CD14-positive monocyte (primary cell): ENCODE data around the gene MAGEA2B. TPM values are rescaled to one million over a fixed set of nuclear protein-coding genes. Genes with fewer than 3 reads are reported as not detected.
"Not testable (repeated sequence)": the region's sequence is repeated elsewhere in the genome, so short reads cannot be mapped to it uniquely, and the experiment has no call there.

Experiments
- DNase-seq, 3 donors: peaks; one replicate each; pipeline ENCODE4 v3.0.0-alpha.2; 2011 to 2022
- H2AFZ ChIP-seq: 2 replicates; pipeline ENCODE4 v1.6.0; 2012; ENCODE audit warnings: mild to moderate bottlenecking, low read depth, low read length, inconsistent platforms; ENCODE audit not compliant: insufficient read depth, poor library complexity, severe bottlenecking
- H3K27ac ChIP-seq, 2 donors: 1 replicate in 1 of 2; 2 replicates in 1 of 2; pipeline ENCODE4 v1.5.1; 2012 to 2013; ENCODE audit warnings: low read length in 2 of 2, control low read depth in 1 of 2, inconsistent platforms in 1 of 2, low read depth in 1 of 2, mild to moderate bottlenecking in 1 of 2
- H3K27me3 ChIP-seq, 2 donors: one replicate each; pipeline versions ENCODE4 v1.6.0 to v1.6.1; 2011 to 2013; ENCODE audit warnings: low read length in 2 of 2; ENCODE audit not compliant: control insufficient read depth in 2 of 2, insufficient read depth in 2 of 2
- H3K36me3 ChIP-seq, 2 donors: replicated peaks in 1 of 2; 1 replicate in 1 of 2; 2 replicates in 1 of 2; pipeline versions ENCODE4 v1.5.1 to v1.6.1; 2012 to 2013; ENCODE audit warnings: low read length in 2 of 2, control low read depth in 1 of 2, inconsistent platforms in 1 of 2, mild to moderate bottlenecking in 1 of 2; ENCODE audit not compliant: insufficient read depth in 2 of 2, control insufficient read depth in 1 of 2
- H3K4me1 ChIP-seq, 2 donors: 1 replicate in 1 of 2; 2 replicates in 1 of 2; pipeline versions ENCODE4 v1.5.1 to v1.6.1; 2012 to 2013; ENCODE audit warnings: low read length in 2 of 2, control low read depth in 1 of 2, inconsistent platforms in 1 of 2, mild to moderate bottlenecking in 1 of 2, moderate library complexity in 1 of 2; ENCODE audit not compliant: insufficient read depth in 2 of 2, control insufficient read depth in 1 of 2
- H3K4me2 ChIP-seq: replicated peaks from 2 replicates; pipeline ENCODE3; 2012; ENCODE audit warnings: low read length, moderate library complexity, mild to moderate bottlenecking; ENCODE audit not compliant: poor library complexity, severe bottlenecking; ENCODE audit errors: extremely low read depth
- H3K4me3 ChIP-seq, 3 experiments: fragments of 200-600 bp in 1 of 3; sonication (generic) in 1 of 3; replicated peaks in 1 of 3; 1 replicate in 2 of 3; 2 replicates in 1 of 3; pipeline ENCODE4 v1.5.1; 2011 to 2013; ENCODE audit warnings: low read length in 3 of 3, mild to moderate bottlenecking in 3 of 3, control low read depth in 2 of 3, low read depth in 2 of 3, inconsistent platforms in 1 of 3, moderate library complexity in 1 of 3
- H3K79me2 ChIP-seq: 2 replicates; pipeline ENCODE4 v1.6.0; 2012; ENCODE audit warnings: mild to moderate bottlenecking, control low read depth, inconsistent platforms, low read length, moderate library complexity; ENCODE audit not compliant: insufficient read depth
- H3K9ac ChIP-seq: 2 replicates; pipeline ENCODE4 v1.6.0; 2017; ENCODE audit warnings: low read length, mild to moderate bottlenecking; ENCODE audit not compliant: insufficient read depth, poor library complexity, severe bottlenecking
- H3K9me3 ChIP-seq, 2 donors: replicated peaks in 1 of 2; 1 replicate in 1 of 2; 2 replicates in 1 of 2; pipeline versions ENCODE4 v1.5.1 to v1.6.1; 2012 to 2013; ENCODE audit warnings: low read length in 2 of 2, control low read depth in 1 of 2; ENCODE audit not compliant: control insufficient read depth in 1 of 2, insufficient read depth in 1 of 2
- H4K20me1 ChIP-seq: 2 replicates; pipeline ENCODE4 v1.6.0; 2012; ENCODE audit warnings: mild to moderate bottlenecking, low read length, control low read depth, moderate library complexity; ENCODE audit not compliant: insufficient read depth
- H3K27ac Mint-ChIP-seq, 7 donors: one replicate each; pipeline ENCODE4 v1.8.0; 2020; ENCODE audit warnings: mild to moderate bottlenecking in 7 of 7, mixed read lengths in 7 of 7, moderate library complexity in 6 of 7, inconsistent platforms in 2 of 7
- H3K27me3 Mint-ChIP-seq, 3 donors: one replicate each; pipeline ENCODE4 v1.8.0; 2021 to 2022; ENCODE audit warnings: low read depth in 3 of 3, mild to moderate bottlenecking in 3 of 3, mixed read lengths in 3 of 3, moderate library complexity in 3 of 3, inconsistent platforms in 1 of 3
- H3K36me3 Mint-ChIP-seq, 2 donors: one replicate each; pipeline ENCODE4 v1.8.0; 2020; ENCODE audit warnings: mixed read lengths in 2 of 2, inconsistent platforms in 1 of 2, mild to moderate bottlenecking in 1 of 2
- H3K4me1 Mint-ChIP-seq: one replicate; pipeline ENCODE4 v1.8.0; 2020; ENCODE audit warnings: mild to moderate bottlenecking, mixed read lengths
- H3K4me3 Mint-ChIP-seq, 2 donors: one replicate each; pipeline ENCODE4 v1.8.0; 2020; ENCODE audit warnings: mild to moderate bottlenecking in 2 of 2, mixed read lengths in 2 of 2, moderate library complexity in 1 of 2
- H3K9me3 Mint-ChIP-seq, 7 donors: one replicate each; pipeline ENCODE4 v1.8.0; 2020 to 2022; ENCODE audit warnings: mixed read lengths in 7 of 7, mild to moderate bottlenecking in 6 of 7, moderate library complexity in 6 of 7, inconsistent platforms in 2 of 7
- CTCF ChIP-seq: fragments of 200-600 bp; IDR thresholded peaks from one replicate; pipeline ENCODE4 v1.8.0; 2022; ENCODE audit warnings: antibody characterized with exemption, mild to moderate bottlenecking
- WGBS: methylation state at CpG from one replicate; pipeline ENCODE4 v1.1.5; 2013; ENCODE audit warnings: missing lambda C conversion rate; ENCODE audit not compliant: insufficient coverage; 5-methylcytosine and 5-hydroxymethylcytosine counted together
- intact Hi-C, 2 donors: fragments of 100-400 bp; cut with micrococcal nuclease; formaldehyde crosslinking; loops; one replicate each; pipeline versions ENCODE4 v1.15.0 to v1.15.1; 2023
- polyA plus RNA-seq, 3 donors: library from polyadenylated mRNA; depleted of rRNA in 1 of 3; unstranded in 2 of 3; stranded (reverse) in 1 of 3; fragments of 300-500 nt in 2 of 3; fragments of >200 nt in 1 of 3; fragmentation: Illumina TruSeq in 2 of 3; gene quantifications; 1 replicate in 2 of 3; 2 replicates in 1 of 3; pipeline ENCODE4 v1.2.3, GENCODE V29; 2012 to 2021

The MAGEA2B gene
- polyA plus RNA-seq, 3 donors, result not detected

GRCh38 chrX:152713195-152713594, 1.2 kb upstream of the MAGEA2B start:
- WGBS, result no CpG with 5 or more reads among the region's 5 CpGs

GRCh38 chrX:152725409-152725808, 11.0 kb downstream of the MAGEA2B start:
- no peaks in the 10 kb centered on the region for H3K27me3 ChIP-seq
- no peak overlapping the region for H2AFZ ChIP-seq
- H3K79me2 ChIP-seq, result no peaks in the 10 kb centered on the region
- Mint-ChIP-seq H3K36me3 (no peaks in the 10 kb centered on the region), H3K4me3 (no peak overlapping the region), H3K9me3 (peaks cover 0 to 18% (median 2%) of the 10 kb centered on the region in 7 donors), H3K27me3 (peaks cover 0 to 5% (median 0%) of the 10 kb centered on the region in 3 donors), H3K4me1 (no peaks in the 10 kb centered on the region), H3K27ac (no peak overlapping the region)
- no peaks in the 10 kb centered on the region for H4K20me1 ChIP-seq
- H3K27ac ChIP-seq, result no peak overlapping the region
- no peak overlapping the region for H3K9ac ChIP-seq
- no peak overlapping the region for H3K4me2 ChIP-seq
- intact Hi-C loops, result no loop called here
- no peaks in the 10 kb centered on the region for H3K9me3 ChIP-seq
- no peak overlapping the region for H3K4me3 ChIP-seq
- TF ChIP-seq CTCF, result no peak
- H3K4me1 ChIP-seq, result no peaks in the 10 kb centered on the region
- no CpG with 5 or more reads among the region's 7 CpGs for WGBS
- H3K36me3 ChIP-seq, result no peaks in the 10 kb centered on the region
- DNase-seq, result no peak

More at GRCh38 chrX:152713195-152713594, 1.2 kb upstream of the MAGEA2B start:
- H3K4me1 ChIP-seq, H3K27me3 Mint-ChIP-seq, H3K36me3 ChIP-seq, H3K4me3 Mint-ChIP-seq, H3K36me3 Mint-ChIP-seq, H3K9ac ChIP-seq, H3K27ac ChIP-seq, intact Hi-C loops, H4K20me1 ChIP-seq, H3K4me3 ChIP-seq, H3K4me2 ChIP-seq, H3K27ac Mint-ChIP-seq, H3K9me3 ChIP-seq, H2AFZ ChIP-seq, DNase-seq, H3K9me3 Mint-ChIP-seq, H3K27me3 ChIP-seq, H3K79me2 ChIP-seq, H3K4me1 Mint-ChIP-seq: not testable (repeated sequence)
